Stimulated activated CD8-positive, alpha-beta memory T cell treated with anti-CD3 and anti-CD28 coated beads, Interleukin-15, amount 100 ng/mL, for 1 hour (primary cell): ENCODE data around the gene CDK5RAP3.

Source experiments
- DNase-seq: peaks from one replicate; pipeline ENCODE4 v3.0.0-alpha.2; 2020; ENCODE audit warnings: low read depth

Gene CDK5RAP3

GRCh38 chr17:48025040-48025903, 54.4 kb downstream of the CDK5RAP3 start:
- DNase-seq: peak; percentile 94

GRCh38 chr17:48025904-48026501, 55.1 kb downstream of the CDK5RAP3 start:
- DNase-seq: no peak

GRCh38 chr17:48026502-48027321, 55.8 kb downstream of the CDK5RAP3 start:
- DNase-seq: peak; percentile 51

- no peak for DNase-seq
These were observed 56.5 kb downstream of the CDK5RAP3 start for GRCh38 chr17:48027322-48027981.

- DNase-seq: no peak
These were observed 57.8 kb downstream of the CDK5RAP3 start for GRCh38 chr17:48028736-48029135.

- DNase-seq: no peak
These were observed 59.6 kb downstream of the CDK5RAP3 start for GRCh38 chr17:48030531-48030930.
